GM18498 (cell line): ENCODE measurements around the gene LCN1.

ENCODE experiments used
- ATAC-seq: cut with Tn5 transposase; IDR thresholded peaks from one replicate; pipeline ENCODE4 v1.9.1; 2021; ENCODE audit warnings: mild to moderate bottlenecking, moderate library complexity; ENCODE audit not compliant: unreplicated experiment

The LCN1 gene

DNA sequence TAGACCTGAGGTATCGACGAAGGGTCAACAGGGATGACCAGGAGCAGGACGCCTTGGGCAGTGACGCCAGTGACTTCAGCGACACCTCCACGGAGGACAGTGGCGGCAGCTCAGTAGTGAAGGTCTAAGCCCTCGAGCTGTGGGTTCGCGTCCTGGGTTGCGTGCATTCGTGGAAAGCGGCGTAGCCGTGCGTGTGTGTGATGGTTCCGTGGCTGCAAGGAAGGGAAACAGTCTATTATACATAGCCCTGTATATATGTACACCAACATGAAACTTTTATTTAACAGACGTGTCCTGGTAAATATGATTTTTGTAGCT is 33.3 kb upstream of the LCN1 start:
- no peak for ATAC-seq

DNA sequence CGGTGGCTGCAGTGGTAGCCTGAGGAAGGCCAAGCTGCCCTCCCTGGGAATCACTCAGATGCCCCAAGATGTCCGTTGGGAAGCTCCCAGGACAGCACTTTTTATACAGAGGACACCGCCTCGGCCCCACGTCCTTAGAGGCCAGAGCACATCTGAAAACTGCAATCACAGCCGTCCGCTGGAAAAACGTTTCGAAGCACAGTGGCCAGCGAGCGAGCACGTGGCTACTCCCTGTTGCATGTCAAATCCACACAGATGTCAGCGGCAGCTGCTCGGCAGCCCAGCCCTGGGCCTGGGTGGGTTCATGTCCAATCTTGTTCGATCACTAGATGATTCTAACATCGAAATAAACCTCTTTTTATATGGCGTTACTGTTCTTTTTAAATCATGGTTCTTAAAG is 32.7 kb upstream of the LCN1 start:
- no peak for ATAC-seq

DNA sequence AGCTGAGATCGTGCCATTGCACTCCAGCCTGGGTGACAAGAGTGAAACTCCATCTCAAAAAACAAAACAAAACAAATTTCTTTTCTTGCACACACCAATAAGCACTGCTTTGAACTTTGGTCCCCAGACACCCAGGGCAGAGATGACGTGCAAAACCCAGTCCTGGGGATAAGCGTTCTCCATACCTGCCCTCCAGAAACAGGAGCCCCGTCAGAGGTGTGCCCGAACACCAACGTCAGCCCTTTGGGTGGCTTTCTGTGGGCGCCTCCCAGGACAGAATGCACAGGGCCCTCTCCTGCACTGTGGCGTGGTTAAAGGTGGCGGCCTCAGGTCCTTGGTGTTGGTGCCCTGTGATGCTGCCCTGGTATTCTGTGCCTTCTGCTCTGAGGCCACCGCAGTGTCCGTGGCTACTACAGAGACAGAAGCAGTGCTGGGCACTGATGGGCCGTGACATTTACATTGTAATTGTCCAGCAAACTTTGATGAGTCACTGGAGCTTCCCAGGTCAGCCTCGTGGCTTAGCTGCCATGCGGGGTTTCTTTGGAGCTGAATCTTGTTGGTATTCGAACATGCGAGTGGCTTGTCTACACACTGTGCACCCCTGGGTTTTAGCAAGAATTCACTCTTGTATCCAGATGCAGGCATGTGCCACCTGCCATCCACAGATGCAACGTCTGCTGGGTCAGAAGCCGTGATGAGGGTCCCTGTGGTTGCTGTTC is 31.9 kb upstream of the LCN1 start:
- ATAC-seq: no peak

DNA sequence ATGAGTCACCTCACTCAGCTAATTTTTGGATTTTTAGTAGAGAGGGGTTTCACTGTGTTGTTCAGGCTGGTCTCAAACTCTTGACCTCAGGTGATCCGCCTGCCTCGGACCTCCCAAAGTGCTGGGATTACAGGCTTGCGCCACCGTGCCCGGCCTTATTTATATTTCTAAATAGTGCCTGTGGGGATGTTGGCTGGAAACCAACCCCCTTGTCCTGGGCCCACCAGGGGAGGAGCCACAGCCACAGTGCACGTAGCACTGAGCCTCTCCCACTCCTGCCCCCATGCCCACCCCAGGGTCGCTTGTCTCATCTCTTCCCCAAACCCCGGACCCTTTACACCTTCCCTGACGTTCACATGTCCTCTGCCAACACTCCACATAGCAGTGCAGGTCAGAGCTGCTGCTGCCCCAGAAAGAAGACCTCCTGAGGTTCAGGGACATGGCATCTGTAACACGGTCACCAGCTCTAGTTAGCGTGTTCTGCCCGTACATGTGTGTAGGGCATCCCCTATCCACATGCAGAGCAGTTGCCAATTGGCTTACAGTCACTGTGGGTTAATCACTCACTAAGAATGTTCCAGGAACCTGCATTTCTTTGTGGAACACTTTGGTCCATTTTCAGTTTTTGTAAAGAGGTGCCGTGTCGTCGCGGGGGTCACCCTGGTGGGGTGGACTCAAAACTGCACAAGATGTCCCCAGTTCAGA is 30.9 kb upstream of the LCN1 start:
- no peak for ATAC-seq

DNA sequence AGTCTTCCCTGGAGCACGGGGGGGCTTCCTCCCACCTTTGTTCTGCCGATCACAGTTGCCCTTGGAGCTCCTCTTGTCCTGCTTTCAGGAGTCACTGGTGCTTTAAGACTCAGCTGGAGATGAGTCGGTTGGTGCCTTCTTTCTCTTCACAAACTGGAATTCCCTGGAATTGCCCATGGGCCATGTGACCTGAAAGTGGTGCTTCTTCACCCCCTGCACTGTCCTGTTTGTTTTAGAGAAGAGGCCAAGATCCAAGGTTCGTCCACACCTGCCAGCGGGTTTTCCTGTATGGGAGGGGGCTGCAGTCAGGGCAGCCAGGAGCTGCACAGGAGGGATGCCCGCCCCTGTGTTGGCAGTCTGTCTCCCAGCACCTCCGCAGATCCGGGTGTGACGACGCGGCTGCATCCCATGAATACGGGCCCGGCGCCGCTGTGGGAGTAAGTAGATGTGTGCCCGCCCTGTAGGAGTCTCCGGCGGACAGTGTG is 30.2 kb upstream of the LCN1 start:
- ATAC-seq: no peak

DNA sequence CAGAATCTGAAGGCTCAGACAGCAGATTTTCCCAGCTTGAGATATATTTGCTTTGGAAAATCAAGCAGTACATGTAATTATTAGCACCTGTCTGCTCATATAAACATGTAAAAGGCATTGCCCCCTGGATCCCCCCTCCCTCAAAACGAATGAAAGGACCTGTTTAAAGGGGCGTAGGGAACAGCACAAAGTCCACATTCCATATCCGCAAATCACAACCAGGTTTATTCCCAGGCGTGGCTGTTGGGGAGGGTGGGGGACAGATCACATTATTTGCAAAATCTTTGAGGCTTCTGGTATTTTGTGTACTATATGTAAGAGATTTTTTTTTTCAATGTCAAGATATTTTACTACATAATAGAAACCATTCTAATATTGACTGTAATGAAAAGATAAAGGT is 29.5 kb upstream of the LCN1 start:
- no peak for ATAC-seq

DNA sequence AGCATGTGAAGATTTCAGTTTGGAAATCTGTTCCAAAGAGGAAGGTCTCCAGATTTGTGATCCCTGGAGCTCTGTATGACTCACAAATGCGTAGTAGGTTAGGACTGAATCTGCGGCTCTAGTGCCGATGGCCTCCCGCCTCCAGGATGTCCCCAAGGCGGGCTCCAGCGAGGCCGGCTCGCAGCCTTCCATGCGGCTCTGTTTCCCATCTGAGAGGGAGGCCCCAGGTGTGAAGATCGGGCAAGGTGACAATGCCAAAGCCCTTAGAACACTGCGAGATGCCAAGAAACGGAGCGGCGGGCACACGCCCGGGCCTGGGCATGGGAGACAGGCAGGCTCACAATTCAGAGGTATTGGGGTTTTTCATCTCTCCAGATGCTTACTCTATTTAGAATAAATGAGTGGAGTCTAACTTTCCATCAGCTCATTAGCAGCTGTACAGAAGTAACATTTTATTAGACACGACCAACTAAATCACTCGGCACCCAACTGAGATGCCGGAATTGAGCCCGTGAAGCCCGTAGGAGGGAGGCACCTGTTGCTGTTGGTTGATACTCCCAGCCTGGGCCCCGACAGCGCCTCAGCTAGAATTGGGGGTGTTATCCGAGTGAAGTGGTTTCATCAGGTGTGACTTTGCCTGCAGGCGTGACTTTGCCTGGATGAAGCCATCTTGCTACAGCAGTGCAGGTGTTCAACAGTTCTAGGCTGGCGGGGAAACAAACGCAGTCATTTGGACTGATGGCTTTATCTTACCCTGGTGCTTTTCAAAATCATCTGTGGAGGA is 28.2 kb upstream of the LCN1 start:
- ATAC-seq: no peak

DNA sequence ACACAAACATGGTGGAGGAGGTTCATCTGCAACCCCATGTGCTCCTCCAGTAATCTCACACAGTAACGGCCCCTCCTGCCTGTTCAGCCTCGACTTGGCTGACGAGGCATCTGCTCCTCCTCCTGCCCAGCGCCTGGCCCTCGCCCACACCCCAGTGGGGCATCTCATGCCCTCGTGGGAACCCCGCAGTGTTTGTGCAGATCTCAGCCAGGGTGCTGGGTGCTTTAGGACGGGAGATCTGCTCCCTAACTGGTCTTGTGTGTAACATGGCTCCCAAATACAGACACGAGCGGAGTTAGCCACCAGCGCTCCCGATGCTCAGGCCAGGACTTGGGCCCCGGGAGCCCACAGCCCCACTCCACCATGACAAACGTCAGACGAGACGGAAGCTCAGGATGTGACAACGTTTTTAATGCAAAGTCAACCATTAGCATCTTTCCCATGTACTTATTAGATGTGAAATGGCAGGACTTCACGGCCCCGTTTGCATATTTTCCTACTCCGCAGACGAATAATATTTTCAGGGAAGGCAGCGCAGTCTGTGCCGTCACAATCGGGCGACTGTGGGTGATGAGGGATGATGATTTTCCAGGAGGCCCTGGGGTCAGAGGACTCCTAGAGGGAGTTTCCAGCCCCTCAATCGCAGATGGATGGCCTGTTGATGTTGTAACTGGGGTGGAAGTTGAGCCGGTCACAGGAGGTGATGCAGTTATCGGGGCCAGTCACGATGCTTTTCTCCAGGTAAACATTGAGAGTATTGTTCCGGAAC is 26.3 kb upstream of the LCN1 start:
- ATAC-seq: no peak

DNA sequence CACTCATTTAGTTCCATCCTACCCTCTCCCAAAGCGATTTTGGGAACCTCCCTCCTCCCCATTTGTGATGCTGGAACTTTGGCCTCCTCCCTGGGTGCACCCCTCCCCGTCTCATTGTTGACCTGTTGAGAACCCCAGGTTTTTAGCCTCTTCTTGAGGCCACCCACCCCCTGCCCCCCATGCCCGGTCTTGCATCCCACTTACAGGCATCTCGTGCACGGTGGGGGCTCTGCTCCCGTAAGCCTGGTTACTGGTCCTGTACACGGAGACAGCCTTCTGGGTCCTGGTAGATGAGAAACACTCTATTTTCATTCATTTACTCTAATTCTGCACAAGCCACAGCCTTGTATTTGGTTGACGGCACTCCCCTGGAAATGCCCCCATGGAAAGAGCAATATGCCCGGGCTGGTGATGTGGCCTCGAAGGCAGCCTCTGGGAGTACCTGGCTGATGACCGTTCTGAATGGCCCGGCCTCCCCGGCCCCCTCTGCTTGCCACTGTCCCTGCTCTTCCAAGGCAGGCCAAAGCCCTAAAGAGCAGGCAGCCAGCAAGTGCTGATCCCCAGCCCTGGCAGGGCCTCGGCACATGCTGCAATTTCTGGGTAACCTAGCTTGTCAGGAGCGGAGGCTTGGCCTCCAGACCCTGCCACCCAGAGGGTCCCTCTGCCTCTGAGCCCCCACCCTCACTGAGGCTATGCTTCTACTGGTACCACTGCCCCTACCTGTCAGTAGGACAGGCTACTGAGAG is 22.7 kb upstream of the LCN1 start:
- no peak for ATAC-seq

DNA sequence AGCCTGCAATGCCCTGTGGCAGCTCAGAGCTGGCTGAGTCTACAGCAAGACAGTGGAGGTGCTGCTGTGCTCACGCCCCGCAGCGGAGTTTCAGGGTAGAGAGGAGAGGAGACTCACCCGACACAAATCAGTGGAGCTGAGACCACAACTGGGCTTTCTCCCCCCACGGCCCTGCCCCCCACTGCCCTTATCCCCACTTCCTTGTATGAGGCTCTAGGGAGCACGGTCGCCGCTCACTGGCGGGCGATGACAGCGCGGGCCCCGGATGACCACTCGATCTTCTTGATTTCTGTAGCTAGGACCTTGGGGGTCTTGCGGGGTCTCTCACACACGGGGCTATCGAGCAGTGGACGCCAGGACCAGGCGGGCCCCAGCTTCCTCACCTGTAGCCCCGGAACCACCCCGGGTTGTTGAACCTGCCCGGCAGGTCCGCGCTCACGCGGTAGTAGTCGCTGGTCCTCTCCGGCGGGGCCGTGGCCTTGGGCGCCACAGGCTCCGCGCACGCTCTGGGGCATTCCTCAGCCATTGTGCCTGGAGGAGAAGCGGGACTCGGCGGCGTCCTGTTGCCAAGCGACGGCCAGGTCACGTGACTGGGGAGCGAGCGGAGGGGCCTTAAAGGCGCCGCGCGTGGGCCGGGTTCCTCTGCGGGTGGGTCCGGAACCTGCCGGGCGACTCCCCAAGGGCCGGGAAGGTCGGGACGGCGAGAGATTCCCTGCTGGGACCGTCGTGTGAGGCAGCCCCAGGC is 21.7 kb upstream of the LCN1 start:
- peak; percentile 65 for ATAC-seq

DNA sequence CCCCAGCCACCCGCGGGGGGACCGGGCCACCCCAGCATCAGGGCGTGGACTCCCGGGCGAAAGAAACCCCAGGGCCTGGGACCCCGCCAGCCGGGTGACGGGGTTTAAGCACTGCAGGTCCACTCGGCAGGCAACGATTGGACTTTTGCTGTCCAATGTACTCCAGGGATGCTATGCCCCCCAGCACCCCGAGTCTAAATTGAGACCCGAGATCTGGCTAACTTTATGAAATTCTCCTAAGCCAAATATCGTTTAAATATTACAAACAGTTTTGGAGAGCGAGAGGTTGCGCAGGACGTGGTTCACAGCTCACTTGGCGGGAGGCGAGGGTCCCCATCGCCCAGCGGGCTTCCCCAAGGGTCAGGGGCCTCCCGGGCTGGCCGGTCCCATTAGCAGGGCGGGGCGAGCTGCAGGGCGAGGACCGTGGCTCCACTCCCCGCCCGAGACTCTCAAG is 21.1 kb upstream of the LCN1 start:
- ATAC-seq: peak; percentile 6

DNA sequence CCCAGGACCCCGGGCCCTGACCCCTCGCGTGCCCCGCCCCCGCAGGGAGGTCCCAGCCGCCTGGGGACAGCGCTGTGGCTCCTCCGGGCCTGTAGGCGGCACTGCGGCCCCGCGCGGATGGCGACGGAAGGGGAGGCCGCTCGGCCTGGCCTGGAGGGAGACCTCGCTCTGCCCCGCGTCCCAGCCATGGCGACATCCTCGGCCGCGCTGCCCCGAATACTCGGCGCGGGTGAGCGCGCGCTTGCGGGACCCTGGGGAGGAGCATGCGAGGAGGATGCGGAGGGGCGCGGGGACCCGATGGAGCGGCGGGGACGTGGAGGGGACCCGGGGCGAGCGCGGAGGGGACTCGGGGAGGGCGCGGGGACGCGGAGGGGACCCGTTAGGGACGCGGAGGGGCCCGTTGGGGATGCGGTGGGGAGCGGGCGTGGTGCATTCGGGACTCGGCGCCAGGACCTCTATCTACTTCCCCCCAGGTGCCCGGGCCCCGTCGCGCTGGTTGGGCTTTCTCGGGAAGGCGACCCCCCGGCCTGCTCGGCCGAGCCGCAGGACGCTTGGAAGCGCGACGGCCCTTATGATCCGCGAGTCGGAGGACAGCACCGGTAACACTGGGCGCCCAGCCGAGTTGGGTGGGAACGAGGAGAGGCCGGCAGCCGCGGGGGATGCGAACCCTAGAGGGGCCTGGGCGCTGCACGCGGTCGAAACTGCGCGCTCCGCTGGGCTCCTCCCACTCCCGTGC is 20.5 kb upstream of the LCN1 start, which contains the start of gene MRPS2:
TSS of gene MRPS2 (plus strand) at position 158 of the 736 bp plus-strand sequence. CDS start at position 187, 29 bp downstream.
- ATAC-seq: peak; percentile 83

DNA sequence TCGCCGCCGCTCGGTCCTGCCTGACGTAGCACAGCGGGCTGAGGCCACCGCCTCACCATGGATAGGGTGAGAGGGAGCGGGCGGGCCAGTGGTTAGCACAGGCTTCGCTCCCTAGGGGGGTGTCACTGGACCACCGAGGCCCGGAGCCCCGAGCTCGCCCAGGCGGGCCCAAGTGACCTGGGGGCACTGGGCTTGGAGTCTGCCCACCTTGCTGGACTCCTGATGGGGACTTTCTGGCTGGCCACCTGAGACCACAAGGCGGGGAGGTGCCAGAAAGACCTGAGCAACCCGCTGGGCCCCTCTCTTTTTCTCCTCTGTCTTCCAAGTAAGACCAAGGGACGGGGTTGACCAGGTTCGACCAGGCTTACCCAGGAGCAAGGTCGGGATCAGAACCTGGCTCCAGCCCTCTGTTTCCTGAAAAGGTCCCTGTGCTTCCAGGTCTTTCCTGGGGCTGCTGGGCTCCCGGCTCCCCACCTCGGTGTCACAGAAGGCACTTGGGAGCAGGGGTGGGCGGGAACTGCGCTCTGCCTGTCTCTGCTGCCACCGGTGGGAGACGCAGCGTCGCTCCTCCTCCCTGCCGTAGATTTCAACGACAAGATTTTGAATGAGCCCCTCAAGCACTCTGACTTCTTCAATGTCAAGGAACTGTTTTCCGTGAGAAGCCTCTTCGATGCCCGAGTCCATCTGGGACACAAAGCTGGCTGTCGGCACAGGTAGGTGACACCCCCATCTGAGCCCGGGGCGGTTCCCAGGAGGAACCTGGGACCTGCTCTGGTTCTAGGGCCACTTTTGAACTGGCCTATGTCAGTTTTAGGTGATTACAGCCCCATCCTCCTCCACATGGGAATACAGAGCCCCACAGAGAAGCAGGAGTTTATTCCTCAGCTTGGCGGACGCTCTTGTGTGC is 19.7 kb upstream of the LCN1 start:
- peak; percentile 28 for ATAC-seq

DNA sequence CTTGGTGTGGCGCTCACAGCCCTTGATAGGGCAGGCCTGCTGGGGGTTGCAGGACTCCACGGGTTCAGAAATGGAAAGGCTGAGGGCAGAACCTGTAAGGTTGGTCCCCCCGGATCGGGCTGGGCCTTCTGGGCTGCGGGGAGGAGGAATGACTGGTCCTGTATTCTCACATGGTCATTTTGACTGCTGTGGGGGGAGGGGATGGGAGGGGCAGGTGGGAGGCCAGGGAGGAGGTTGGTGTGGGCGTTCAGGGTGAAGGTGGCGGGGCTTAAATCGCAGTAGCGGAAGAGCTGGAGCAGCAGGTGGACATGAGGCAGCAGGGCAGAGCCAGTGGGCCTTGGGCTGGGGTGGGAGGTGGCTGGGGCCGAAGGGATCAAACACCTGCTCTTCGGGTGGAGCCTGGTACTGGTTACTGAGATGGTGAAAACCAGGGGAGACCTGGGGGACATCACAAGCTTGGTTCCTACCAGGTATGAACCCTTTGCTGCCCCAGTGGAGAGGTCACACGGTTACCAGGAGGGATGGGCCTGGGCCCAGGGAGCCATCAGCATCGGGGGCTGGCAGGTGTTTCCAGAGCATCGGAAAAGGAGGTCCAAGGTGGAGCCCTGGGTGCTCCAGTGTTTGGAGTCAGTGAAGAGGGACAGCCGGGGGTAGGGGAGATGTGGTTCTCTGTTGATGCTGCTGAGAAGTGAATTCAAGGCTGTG is 18.9 kb upstream of the LCN1 start:
- ATAC-seq: no peak

DNA sequence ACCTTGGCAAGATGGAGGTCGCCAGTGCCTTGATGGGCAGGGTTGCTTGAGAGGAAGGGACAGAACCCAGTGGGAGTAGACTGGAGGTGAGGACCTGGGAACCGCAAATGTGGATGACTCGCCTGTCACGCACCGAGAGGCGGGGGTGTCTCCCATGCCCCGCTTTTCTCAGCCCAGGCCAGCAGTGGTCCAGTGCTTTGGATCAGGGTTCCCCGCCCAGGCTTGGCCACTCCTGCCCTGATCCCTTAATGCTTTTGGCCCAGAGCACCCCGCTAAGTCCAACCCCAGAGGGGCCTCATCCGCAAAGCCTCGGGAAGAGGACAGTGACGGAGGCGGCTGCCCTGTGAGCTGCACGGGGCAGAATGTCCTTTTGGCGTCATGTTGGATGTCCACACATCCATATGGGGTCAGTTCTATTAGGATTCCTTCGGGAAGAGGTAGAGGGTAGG is 18.3 kb upstream of the LCN1 start:
- no peak for ATAC-seq

DNA sequence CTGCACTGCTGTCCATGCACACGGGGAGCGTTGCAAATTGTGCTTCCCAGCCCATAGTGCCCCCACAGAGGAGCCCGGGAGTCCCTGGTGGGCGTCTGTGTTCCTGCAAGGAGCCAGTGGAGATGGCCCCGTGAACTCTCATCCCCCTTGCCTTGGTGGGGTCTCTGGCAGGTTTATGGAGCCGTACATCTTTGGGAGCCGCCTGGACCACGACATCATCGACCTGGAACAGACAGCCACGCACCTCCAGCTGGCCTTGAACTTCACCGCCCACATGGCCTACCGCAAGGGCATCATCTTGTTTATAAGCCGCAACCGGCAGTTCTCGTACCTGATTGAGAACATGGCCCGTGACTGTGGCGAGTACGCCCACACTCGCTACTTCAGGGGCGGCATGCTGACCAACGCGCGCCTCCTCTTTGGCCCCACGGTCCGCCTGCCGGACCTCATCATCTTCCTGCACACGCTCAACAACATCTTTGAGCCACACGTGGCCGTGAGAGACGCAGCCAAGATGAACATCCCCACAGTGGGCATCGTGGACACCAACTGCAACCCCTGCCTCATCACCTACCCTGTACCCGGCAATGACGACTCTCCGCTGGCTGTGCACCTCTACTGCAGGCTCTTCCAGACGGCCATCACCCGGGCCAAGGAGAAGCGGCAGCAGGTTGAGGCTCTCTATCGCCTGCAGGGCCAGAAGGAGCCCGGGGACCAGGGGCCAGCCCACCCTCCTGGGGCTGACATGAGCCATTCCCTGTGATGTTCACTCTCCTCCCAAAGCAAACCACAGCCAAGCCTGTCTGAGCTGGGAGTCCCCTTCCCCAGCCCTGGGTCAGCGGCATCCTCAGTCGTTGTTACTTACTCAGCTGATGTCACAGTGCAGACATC is 17.6 kb upstream of the LCN1 start:
- ATAC-seq: no peak
